ENCODE measurements around the gene C20orf144.

DNA sequence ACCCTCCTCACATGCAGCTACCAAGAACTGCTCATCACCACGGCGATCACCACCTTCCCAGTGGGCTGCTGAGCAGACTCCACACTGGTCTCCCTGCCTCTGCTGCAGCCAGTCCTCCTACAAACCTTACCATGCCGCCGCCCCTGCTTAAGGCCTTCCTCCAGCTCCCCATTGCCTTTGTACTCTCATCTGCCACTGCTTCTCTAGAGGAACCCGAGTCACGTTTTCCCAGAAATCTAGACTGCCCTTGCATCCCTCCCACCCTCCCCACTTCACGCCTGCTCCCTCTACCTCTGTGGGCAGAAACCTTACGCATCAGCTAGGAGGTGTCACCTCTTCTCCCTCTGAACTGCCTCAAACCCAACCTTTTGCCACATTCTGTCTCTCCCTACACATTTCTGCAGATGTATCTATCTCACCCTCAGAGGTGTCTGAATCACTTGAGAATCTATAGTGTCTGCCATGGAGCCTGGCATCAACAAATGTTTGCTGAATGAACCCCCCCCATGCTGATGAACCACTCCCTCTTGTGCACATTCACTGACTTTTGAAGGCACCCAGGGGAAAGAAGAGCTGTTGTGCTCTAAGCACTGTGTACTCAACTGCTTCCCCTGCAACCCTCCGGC is 19.7 kb downstream of the C20orf144 start:
- TF ChIP-seq POLR2A (IDR thresholded peaks at IDR 0.05) (no peak), CTCF (IDR thresholded peaks at IDR 0.05) (no peak)
